Spleen (tissue), 11 donors: Measurements from ENCODE around the gene SOWAHA. TPM values are rescaled to one million over a fixed set of nuclear protein-coding genes. Genes with fewer than 3 reads are reported as not detected.

Source experiments
- DNase-seq: peaks from one replicate; pipeline ENCODE4 v3.0.0-alpha.2; 2020
- H3K27ac ChIP-seq, 8 donors: fragments of 200-600 bp; sonication (generic) in 7 of 8; 1 replicate in 4 of 8; 2 replicates in 4 of 8; pipeline versions ENCODE4 v1.5.0 to v1.8.0; 2016 to 2021; ENCODE audit warnings: inconsistent platforms in 4 of 8, mild to moderate bottlenecking in 4 of 8, moderate library complexity in 1 of 8
- H3K27me3 ChIP-seq, 7 donors: fragments of 200-600 bp; sonication (generic) in 6 of 7; replicated peaks in 1 of 7; 1 replicate in 4 of 7; 2 replicates in 3 of 7; pipeline versions ENCODE4 v1.5.0 to v1.8.0; 2016 to 2021; ENCODE audit warnings: inconsistent platforms in 3 of 7, mild to moderate bottlenecking in 1 of 7
- H3K36me3 ChIP-seq, 6 donors: fragments of 200-600 bp; sonication (generic) in 5 of 6; 1 replicate in 4 of 6; 2 replicates in 2 of 6; pipeline versions ENCODE4 v1.5.0 to v1.8.0; 2016 to 2021; ENCODE audit warnings: inconsistent platforms in 2 of 6
- H3K4me1 ChIP-seq, 6 donors: fragments of 200-600 bp; sonication (generic) in 5 of 6; 1 replicate in 3 of 6; 2 replicates in 3 of 6; pipeline versions ENCODE4 v1.5.0 to v1.8.0; 2016 to 2021; ENCODE audit warnings: inconsistent platforms in 3 of 6
- H3K4me3 ChIP-seq, 8 donors: fragments of 200-600 bp; sonication (generic) in 7 of 8; 1 replicate in 4 of 8; 2 replicates in 4 of 8; pipeline versions ENCODE4 v1.5.0 to v1.8.0; 2016 to 2021; ENCODE audit warnings: inconsistent platforms in 4 of 8, mild to moderate bottlenecking in 4 of 8, moderate library complexity in 2 of 8
- H3K9me3 ChIP-seq, 8 donors: fragments of 200-600 bp; sonication (generic) in 7 of 8; 1 replicate in 4 of 8; 2 replicates in 4 of 8; pipeline versions ENCODE4 v1.5.0 to v1.8.0; 2016 to 2021; ENCODE audit warnings: inconsistent platforms in 4 of 8
- CTCF ChIP-seq, 11 experiments: fragments of 200-600 bp in 7 of 11; fragments of 450-650 bp in 4 of 11; sonication (generic) in 4 of 11; IDR thresholded peaks in 8 of 11; conservative IDR thresholded peaks in 3 of 11; 1 replicate in 7 of 11; 2 replicates in 4 of 11; pipeline versions ENCODE4 v1.4.0 to v1.8.0; 2016 to 2021; ENCODE audit warnings: antibody characterized with exemption in 11 of 11, inconsistent platforms in 4 of 11, mild to moderate bottlenecking in 1 of 11
- POLR2A ChIP-seq, 3 donors: fragments of 450-650 bp; IDR thresholded peaks; one replicate each; pipeline ENCODE4 v1.5.1; 2017; ENCODE audit warnings: antibody characterized with exemption in 3 of 3, mild to moderate bottlenecking in 1 of 3
- POLR2AphosphoS5 ChIP-seq, 3 donors: sonication (generic); formaldehyde crosslinking; IDR thresholded peaks; one replicate each; pipeline ENCODE4 v1.5.1; 2017; ENCODE audit warnings: antibody characterized with exemption in 3 of 3
- WGBS, 5 donors: extraction: QIAGEN DNeasy Blood & Tissue Kit in 3 of 5; methylation state at CpG; one replicate each; pipeline versions ENCODE4 v1.1.5 to v1.1.7; 2013 to 2018; 5-methylcytosine and 5-hydroxymethylcytosine counted together
- intact Hi-C: fragments of 100-400 bp; cut with DNase I; formaldehyde crosslinking; loops from one replicate; pipeline ENCODE4 v1.15.0; 2023; ENCODE audit warnings: low total_unique reads
- polyA plus RNA-seq, 3 donors: library from polyadenylated mRNA; stranded (reverse); fragments of 200-250 nt; gene quantifications; one replicate each; pipeline ENCODE4 v1.2.1, GENCODE V29; 2013
- total RNA-seq, 7 donors: library from RNA; depleted of rRNA in 3 of 7; stranded (reverse); fragments of >200 nt in 3 of 7; fragmentation: NEBNext Ultra II Directional in 4 of 7; extraction: Animal tissue kit (Norgen Biotek cat#: 25700) in 4 of 7; gene quantifications; one replicate each; pipeline versions ENCODE4 v1.1.0 to v1.2.1, GENCODE V29; 2016 to 2021
- donor health status: healthy with polysubstance abuse.
- donor health status: DM: no; HTN: no; CAD: no; lungs with moderate emphysema.
- donor health status: DM: no; HTN: no; CAD: no.
- donor health status: Bipolar disorder and iron deficiency.
- donor health status: healthy.
- donor health status: DM: no; HTN: no; CAD: no.
- donor health status: DM: yes; HTN: yes; CAD: no.

SOWAHA gene
- total and polyA plus RNA-seq, 10 donors: 0.03 to 0.56 (median 0.24) TPM; not detected in 7

DNA sequence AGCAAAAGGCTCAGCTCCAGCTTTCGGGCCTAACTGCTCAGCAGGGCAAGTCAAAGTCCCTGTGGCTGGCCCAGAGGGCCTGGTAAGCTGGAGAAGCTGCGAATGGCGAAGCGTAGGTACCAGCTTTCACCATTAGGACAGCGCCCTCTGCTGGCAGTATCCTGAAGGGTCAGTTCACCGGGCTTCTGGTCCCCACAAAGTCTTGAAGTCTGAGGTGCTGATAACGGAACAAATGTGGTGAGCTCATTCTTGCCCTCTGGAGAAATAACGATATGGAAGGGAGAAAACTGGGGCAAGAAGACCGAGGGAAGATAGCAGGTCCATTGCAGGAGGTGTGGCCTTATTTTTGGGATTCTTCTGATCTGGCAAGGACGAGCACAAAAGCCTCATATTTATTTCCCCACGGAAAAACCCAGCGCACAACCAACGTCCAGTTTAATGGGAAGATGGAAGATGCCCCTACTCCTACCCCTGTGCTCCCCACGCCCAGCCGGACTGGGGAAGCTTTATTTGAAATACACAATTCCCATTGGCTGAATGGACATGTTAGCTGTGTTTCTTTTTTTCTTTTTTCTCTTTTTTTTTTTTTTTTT, 7.2 kb downstream of the SOWAHA start:
- peak; percentile 95 for DNase-seq
- peak in 2 of 3 donors; percentile 15 to 22 for TF ChIP-seq POLR2AphosphoS5 (IDR thresholded peaks at IDR 0.05)
- peak; percentile 71 to 93 (median 90) for TF ChIP-seq CTCF (IDR thresholded peaks at IDR 0.05 in 8 of 11, conservative IDR thresholded peaks at IDR 0.05 in 3 of 11)
- no peak for TF ChIP-seq POLR2A (IDR thresholded peaks at IDR 0.05)
- WGBS, 5 donors: 23 to 32% (median 24%) methylated on average over 15 of the region's 15 CpGs
- peaks cover 0 to 30% (median 19%) of the 10 kb centered on the region in 6 donors for H3K4me1 ChIP-seq
- intact Hi-C loops: no loop called here
- H3K9me3 ChIP-seq: no peaks in the 10 kb centered on the region
- H3K36me3 ChIP-seq: no peaks in the 10 kb centered on the region
- peak overlapping the region in 2 of 8 donors; percentile 20 to 22 for H3K4me3 ChIP-seq
- H3K27me3 ChIP-seq: peaks cover 0 to 63% (median 29%) of the 10 kb centered on the region in 7 donors
- H3K27ac ChIP-seq: no peak overlapping the region

DNA sequence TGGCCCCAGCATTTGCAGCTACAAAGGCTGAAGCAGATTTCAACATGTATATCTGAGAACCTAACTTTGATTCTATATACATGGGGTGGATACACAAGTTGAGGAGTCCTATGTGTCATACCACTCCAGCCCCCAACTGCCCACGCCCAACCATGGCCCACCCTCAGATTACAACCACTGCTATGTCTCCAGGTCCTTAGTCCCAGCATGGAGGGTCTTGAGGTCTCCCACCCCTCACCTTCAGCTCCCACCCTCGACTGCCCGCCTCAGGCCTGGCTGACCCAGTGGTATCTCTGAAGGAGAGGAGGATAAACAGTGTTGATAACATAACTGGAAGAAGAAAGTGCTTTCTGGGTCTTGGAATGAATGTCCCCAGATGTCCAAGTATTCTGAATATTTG, 8.2 kb downstream of the SOWAHA start:
- H3K9me3 ChIP-seq: no peaks in the 10 kb centered on the region
- TF ChIP-seq POLR2AphosphoS5 (IDR thresholded peaks at IDR 0.05) (no peak), CTCF (IDR thresholded peaks at IDR 0.05 in 8 of 11, conservative IDR thresholded peaks at IDR 0.05 in 3 of 11) (no peak), POLR2A (IDR thresholded peaks at IDR 0.05) (no peak)
- no peaks in the 10 kb centered on the region for H3K36me3 ChIP-seq
- WGBS, 5 donors: 76 to 96% (median 89%) methylated on average over 3 of the region's 3 CpGs
- H3K4me1 ChIP-seq: peaks cover 0 to 41% (median 30%) of the 10 kb centered on the region in 6 donors
- DNase-seq: no peak
- intact Hi-C loops: no loop called here
- H3K4me3 ChIP-seq: no peak overlapping the region
- H3K27ac ChIP-seq: no peak overlapping the region
- peaks cover 0 to 74% (median 39%) of the 10 kb centered on the region in 7 donors for H3K27me3 ChIP-seq

DNA sequence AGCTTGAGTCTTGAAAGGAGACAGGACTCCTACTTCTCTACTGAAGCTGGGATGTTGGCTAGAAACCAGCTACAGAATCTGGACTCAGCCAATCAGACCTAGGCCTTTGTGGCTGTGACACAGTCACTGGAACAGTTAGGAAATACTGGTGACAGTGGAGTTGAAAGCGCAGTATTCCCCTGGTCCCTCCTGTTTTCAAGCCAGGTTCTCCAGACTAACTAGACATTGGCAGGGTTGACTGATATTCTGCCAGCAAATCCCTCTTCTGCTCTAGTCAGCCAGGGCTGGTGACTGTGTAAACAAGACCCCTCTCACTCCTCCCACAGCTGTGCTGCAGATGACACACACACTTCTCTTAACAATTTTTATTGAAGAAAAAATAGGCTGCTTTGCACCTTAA, 8.7 kb downstream of the SOWAHA start:
- Histone ChIP-seq H3K36me3 (no peaks in the 10 kb centered on the region), H3K27me3 (peaks cover 0 to 79% (median 40%) of the 10 kb centered on the region in 7 donors), H3K4me1 (peaks cover 0 to 43% (median 32%) of the 10 kb centered on the region in 6 donors), H3K27ac (no peak overlapping the region), H3K4me3 (no peak overlapping the region), H3K9me3 (no peaks in the 10 kb centered on the region)
- intact Hi-C loops: no loop called here
- 93 to 100% (median 96%) methylated on average over 1 of the region's 1 CpG for WGBS, 5 donors
- DNase-seq: no peak
- TF ChIP-seq POLR2A (IDR thresholded peaks at IDR 0.05): no peak
- no peak for TF ChIP-seq POLR2AphosphoS5 (IDR thresholded peaks at IDR 0.05)
- no peak for TF ChIP-seq CTCF (IDR thresholded peaks at IDR 0.05 in 8 of 11, conservative IDR thresholded peaks at IDR 0.05 in 3 of 11)

DNA sequence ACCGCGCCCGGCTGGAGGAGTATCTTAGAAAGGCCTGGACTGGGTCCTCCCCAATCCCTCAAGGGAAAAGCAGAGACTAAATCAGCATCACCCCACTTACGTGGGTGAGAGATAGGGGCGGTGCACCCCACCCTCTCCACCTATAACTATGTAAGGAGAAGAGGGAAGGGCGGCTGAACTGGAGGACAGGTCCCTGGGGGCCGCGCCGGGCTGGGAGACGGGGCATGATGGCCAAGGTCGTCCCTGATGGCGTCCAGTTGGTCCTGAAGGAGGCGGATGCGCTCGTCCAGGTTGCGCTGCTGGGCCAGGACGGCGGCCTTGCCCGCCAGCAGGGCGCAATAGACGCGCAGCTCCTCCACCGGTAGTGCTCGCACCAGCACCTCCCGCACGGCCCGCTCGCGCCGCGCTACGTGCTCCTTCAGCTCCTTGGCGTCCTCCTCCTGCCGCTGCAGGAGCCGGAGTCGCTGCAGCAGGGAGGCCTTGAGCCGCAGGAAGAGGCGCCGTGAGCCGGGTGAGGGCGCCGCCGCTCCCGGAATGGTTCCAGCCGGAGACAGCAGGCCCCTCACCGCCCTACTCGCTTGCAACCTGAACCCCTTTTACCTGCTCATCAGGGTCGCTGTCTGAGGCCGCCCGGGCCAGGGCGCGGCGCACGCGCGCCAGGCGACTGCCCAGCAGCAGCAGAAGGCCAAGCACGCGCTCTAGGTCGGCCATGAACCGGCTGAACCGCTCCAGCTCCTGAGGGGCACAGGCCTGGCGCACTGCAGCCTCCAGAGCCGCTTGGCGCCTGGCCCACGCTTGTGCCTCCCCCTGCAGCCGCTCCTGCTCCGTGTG, 9.8 kb downstream of the SOWAHA start:
- intact Hi-C loops: no loop called here
- no peak for DNase-seq
- WGBS, 5 donors: 17 to 33% (median 26%) methylated on average over 40 to 68 of the region's 68 CpGs
- TF ChIP-seq CTCF (IDR thresholded peaks at IDR 0.05 in 8 of 11, conservative IDR thresholded peaks at IDR 0.05 in 3 of 11) (no peak), POLR2AphosphoS5 (IDR thresholded peaks at IDR 0.05) (peak in 2 of 3 donors; percentile 27 to 28), POLR2A (IDR thresholded peaks at IDR 0.05) (no peak)
- Histone ChIP-seq H3K4me3 (peak overlapping the region in 6 of 8 donors; percentile 7 to 53 (median 16)), H3K27me3 (peaks cover 0 to 89% (median 44%) of the 10 kb centered on the region in 7 donors), H3K27ac (no peak overlapping the region), H3K36me3 (no peaks in the 10 kb centered on the region), H3K9me3 (no peaks in the 10 kb centered on the region), H3K4me1 (peaks cover 0 to 43% (median 32%) of the 10 kb centered on the region in 6 donors)
